ENCODE data around the gene SENP1. TPM values are rescaled to one million over a fixed set of nuclear protein-coding genes. Genes with fewer than 3 reads are reported as not detected.

SENP1 gene
- total RNA-seq, 4 donors from 2014 or later = 11.0 to 37.1 (median 16.9) TPM

DNA sequence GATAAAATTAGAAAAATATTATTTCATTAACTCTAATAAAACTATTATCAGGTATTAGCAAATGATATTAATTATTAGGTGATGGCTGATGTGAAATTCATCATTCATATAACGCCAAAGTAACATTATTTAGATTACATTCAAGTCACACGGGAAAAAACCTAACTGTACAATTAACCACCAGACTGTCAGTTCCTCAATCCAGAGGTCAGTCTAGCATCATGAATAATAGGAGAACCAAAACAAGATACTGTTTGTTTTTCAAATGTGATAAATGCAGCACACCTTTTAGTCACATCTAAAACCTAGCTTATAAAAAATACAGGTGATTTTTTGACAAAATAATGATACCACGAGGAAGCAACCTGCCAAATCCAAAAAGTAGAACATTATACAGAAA lies 19.6 kb downstream of the SENP1 start:
- H3K9me3 ChIP-seq = no peaks in the 10 kb centered on the region
- H3K4me3 ChIP-seq = no peak overlapping the region
- DNase-seq = no peak
- H3K36me3 ChIP-seq = peaks cover 0 to 82% (median 0%) of the 10 kb centered on the region in 3 donors
- no peak for TF ChIP-seq POLR2A (IDR thresholded peaks at IDR 0.05)
- no peak for TF ChIP-seq CTCF (IDR thresholded peaks at IDR 0.05)
- no peaks in the 10 kb centered on the region for H3K4me1 ChIP-seq
- H3K27ac ChIP-seq = no peak overlapping the region
- no peaks in the 10 kb centered on the region for H3K27me3 ChIP-seq

DNA sequence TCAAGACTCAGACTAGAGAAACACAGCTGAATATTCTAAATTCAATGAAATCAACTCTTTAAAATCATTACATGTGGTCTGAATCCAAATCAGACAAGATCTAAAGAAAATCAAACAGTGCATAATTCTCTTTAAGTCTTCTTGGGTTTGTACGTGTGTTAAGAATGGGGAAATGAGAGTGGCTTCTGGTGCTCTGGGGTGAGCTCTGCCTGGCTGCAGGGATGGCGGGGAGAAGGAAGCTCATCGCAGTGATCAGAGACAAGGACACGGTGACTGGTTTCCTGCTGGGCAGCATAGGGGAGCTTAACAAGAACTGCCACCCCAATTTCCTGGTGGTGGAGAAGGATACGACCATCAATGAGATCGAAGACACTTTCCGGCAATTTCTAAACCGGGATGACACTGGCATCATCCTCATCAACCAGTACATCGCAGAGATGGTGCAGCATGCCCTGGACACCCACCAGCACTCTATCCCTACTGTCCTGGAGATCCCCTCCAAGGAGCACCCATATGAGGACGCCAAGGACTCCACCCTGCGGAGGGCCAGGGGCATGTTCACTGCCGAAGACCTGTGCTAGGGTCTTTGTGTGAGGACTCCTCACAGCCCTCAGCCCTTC lies 20.9 kb downstream of the SENP1 start:
- H3K27me3 ChIP-seq = no peaks in the 10 kb centered on the region
- H3K36me3 ChIP-seq = peaks cover 0 to 76% (median 0%) of the 10 kb centered on the region in 3 donors

GRCh38 chr12:48084066-48084465 lies 21.8 kb downstream of the SENP1 start:
- no peaks in the 10 kb centered on the region for H3K4me1 ChIP-seq
- H3K4me3 ChIP-seq = no peak overlapping the region
- H3K36me3 ChIP-seq = peaks cover 0 to 75% (median 0%) of the 10 kb centered on the region in 3 donors
- no peaks in the 10 kb centered on the region for H3K9me3 ChIP-seq
- H3K27me3 ChIP-seq = no peaks in the 10 kb centered on the region
- no peak for TF ChIP-seq POLR2A (IDR thresholded peaks at IDR 0.05)
- TF ChIP-seq CTCF (IDR thresholded peaks at IDR 0.05) = peak in 3 of 6 experiments; percentile 34 to 42 (median 42)
- DNase-seq = no peak
- no peak overlapping the region for H3K27ac ChIP-seq

More for the DNA sequence above, 20.9 kb downstream of the SENP1 start:
- no peak for DNase-seq
- no peak overlapping the region for H3K27ac ChIP-seq
- TF ChIP-seq CTCF (IDR thresholded peaks at IDR 0.05) (no peak), POLR2A (IDR thresholded peaks at IDR 0.05) (no peak)
- H3K4me3 ChIP-seq = no peak overlapping the region
- H3K4me1 ChIP-seq = no peaks in the 10 kb centered on the region
- H3K9me3 ChIP-seq = no peaks in the 10 kb centered on the region

GRCh38 chr12:48080821-48081220 lies 25.1 kb downstream of the SENP1 start:
- Histone ChIP-seq H3K27me3 (no peaks in the 10 kb centered on the region), H3K36me3 (peaks cover 0 to 55% (median 0%) of the 10 kb centered on the region in 3 donors), H3K4me3 (no peak overlapping the region), H3K27ac (no peak overlapping the region), H3K9me3 (no peaks in the 10 kb centered on the region), H3K4me1 (no peaks in the 10 kb centered on the region)
- DNase-seq = no peak
- TF ChIP-seq CTCF (IDR thresholded peaks at IDR 0.05) = no peak
- no peak for TF ChIP-seq POLR2A (IDR thresholded peaks at IDR 0.05)

- H3K4me1 ChIP-seq = no peaks in the 10 kb centered on the region
- no peak overlapping the region for H3K27ac ChIP-seq
- H3K4me3 ChIP-seq = no peak overlapping the region
- H3K27me3 ChIP-seq = no peaks in the 10 kb centered on the region
- no peak for DNase-seq
- H3K36me3 ChIP-seq = peaks cover 0 to 52% (median 0%) of the 10 kb centered on the region in 3 donors
- no peaks in the 10 kb centered on the region for H3K9me3 ChIP-seq
- TF ChIP-seq POLR2A (IDR thresholded peaks at IDR 0.05) (no peak), CTCF (IDR thresholded peaks at IDR 0.05) (no peak)
Measured at GRCh38 chr12:48080285-48080684, 25.6 kb downstream of the SENP1 start.

Measured in Peyer's patch (tissue), 4 donors.